ENCODE measurements around the gene PCCA. TPM values are rescaled to one million over a fixed set of nuclear protein-coding genes. Genes with fewer than 3 reads are reported as not detected.

The PCCA gene
- total and polyA plus RNA-seq, 2 donors (not counting 1 experiment from before 2014, with no cell fraction given): 4.8 to 17.4 TPM

- no peak overlapping the region for H3K4me3 Mint-ChIP-seq
- TF ChIP-seq, protein P1, sequence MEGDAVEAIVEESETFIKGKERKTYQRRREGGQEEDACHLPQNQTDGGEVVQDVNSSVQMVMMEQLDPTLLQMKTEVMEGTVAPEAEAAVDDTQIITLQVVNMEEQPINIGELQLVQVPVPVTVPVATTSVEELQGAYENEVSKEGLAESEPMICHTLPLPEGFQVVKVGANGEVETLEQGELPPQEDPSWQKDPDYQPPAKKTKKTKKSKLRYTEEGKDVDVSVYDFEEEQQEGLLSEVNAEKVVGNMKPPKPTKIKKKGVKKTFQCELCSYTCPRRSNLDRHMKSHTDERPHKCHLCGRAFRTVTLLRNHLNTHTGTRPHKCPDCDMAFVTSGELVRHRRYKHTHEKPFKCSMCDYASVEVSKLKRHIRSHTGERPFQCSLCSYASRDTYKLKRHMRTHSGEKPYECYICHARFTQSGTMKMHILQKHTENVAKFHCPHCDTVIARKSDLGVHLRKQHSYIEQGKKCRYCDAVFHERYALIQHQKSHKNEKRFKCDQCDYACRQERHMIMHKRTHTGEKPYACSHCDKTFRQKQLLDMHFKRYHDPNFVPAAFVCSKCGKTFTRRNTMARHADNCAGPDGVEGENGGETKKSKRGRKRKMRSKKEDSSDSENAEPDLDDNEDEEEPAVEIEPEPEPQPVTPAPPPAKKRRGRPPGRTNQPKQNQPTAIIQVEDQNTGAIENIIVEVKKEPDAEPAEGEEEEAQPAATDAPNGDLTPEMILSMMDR (IDR thresholded peaks at IDR 0.05): no peak
- no peak for TF ChIP-seq EZH2 (IDR thresholded peaks at IDR 0.05; ENCODE audit: borderline replicate concordance, insufficient read depth, low read depth, low read length, poor library complexity, severe bottlenecking)
- Histone ChIP-seq H3K79me2 (ENCODE audit: control insufficient read depth, insufficient read depth, low read length) (no peaks in the 10 kb centered on the region), H3K9ac (ENCODE audit: low read length) (no peak overlapping the region), H3K4me2 (replicated peaks; ENCODE audit: low read depth, low read length, poor library complexity, severe bottlenecking) (no peak overlapping the region), H2AFZ (ENCODE audit: insufficient read depth, low read depth, low read length, poor library complexity, severe bottlenecking) (no peak overlapping the region), H4K20me1 (ENCODE audit: control insufficient read depth, insufficient read depth, low read length, poor library complexity, severe bottlenecking) (no peaks in the 10 kb centered on the region), H3K4me1 (ENCODE audit: control insufficient read depth in 2 of 2, insufficient read depth in 2 of 2, low read length in 2 of 2) (no peaks in the 10 kb centered on the region), H3K9me3 (ENCODE audit: control extremely low read depth in 1 of 3, control insufficient read depth in 2 of 3, insufficient read depth in 1 of 3, low read length in 2 of 3) (no peaks in the 10 kb centered on the region), H3K4me3 (ENCODE audit: control extremely low read depth in 1 of 5, extremely low read depth in 1 of 5, insufficient read depth in 1 of 5, low read depth in 2 of 5, low read length in 4 of 5) (no peak overlapping the region), H3K27me3 (replicated peaks in 1 of 4; ENCODE audit: control extremely low read depth in 1 of 4, control insufficient read depth in 3 of 4, insufficient read depth in 4 of 4, low read length in 3 of 4) (no peaks in the 10 kb centered on the region), H3K27ac (ENCODE audit: low read length in 2 of 2) (no peak overlapping the region), H3K36me3 (replicated peaks in 1 of 2; ENCODE audit: control extremely low read depth in 1 of 2, control insufficient read depth in 1 of 2, extremely low read depth in 1 of 2, insufficient read depth in 2 of 2, low read length in 1 of 2) (no peaks in the 10 kb centered on the region)
- whole genome bisulfite sequencing (ENCODE audit: insufficient coverage): no CpG with 5 or more reads among the region's 5 CpGs
- ChIA-PET POLR2A (no interaction called here), CTCF (no interaction called here)
- H3K9me3 Mint-ChIP-seq (ENCODE audit: insufficient read depth): no peaks in the 10 kb centered on the region
- DNase-seq: no peak
- no peak overlapping the region for H3K27ac Mint-ChIP-seq
- intact Hi-C loops (cut with micrococcal nuclease): no loop called here
- H3K27me3 Mint-ChIP-seq: no peaks in the 10 kb centered on the region
- no peaks in the 10 kb centered on the region for H3K4me1 Mint-ChIP-seq
- ATAC-seq (ENCODE audit: low read depth): no peak
Observed at GRCh38 chr13:100476963-100477362, 388.1 kb downstream of the PCCA start.

DNA sequence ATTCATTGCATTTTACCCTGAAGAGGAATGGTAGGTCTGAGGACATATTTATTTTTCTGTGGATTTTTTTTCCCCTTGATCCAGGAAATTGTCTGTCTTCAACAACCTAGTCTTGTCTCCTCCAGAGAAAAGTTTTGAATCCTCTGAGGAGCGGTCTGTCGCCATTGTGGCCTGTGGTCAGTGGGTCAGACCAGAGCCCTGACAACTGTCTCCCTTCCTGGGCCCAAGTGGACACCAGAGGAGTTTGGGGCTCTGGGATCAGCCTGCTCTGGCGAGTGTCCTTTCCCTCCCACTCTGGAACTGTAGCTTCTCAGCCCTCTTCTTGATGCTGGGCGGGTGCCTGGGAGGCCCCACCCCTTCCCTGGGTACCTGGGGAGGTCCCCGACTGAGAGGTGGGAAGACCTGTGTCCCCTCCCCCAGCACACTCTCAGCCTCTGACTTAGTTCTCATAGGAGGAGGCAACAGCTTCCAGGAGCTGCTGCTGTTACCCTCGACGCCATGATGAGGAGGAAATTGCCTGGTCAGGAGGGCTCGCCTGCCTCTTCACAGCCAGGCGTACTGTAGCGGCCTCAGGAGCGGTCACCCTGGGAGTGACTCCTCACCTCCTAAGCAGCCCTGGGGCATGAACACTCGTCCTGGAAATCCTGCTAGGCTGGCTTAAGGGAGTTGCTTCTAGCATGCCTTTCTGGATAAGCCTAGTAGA is 389.4 kb downstream of the PCCA start:
- peaks cover 3% of the 10 kb centered on the region for H3K4me1 Mint-ChIP-seq
- H3K79me2 ChIP-seq (ENCODE audit: control insufficient read depth, insufficient read depth, low read length): no peaks in the 10 kb centered on the region
- H3K4me3 ChIP-seq (ENCODE audit: control extremely low read depth in 1 of 5, extremely low read depth in 1 of 5, insufficient read depth in 1 of 5, low read depth in 2 of 5, low read length in 4 of 5): no peak overlapping the region
- ATAC-seq (ENCODE audit: low read depth): no peak
- no peak overlapping the region for H3K27ac ChIP-seq (ENCODE audit: low read length in 2 of 2)
- H3K4me2 ChIP-seq (replicated peaks; ENCODE audit: low read depth, low read length, poor library complexity, severe bottlenecking): no peak overlapping the region
- H3K9ac ChIP-seq (ENCODE audit: low read length): no peak overlapping the region
- H3K36me3 ChIP-seq (replicated peaks in 1 of 2; ENCODE audit: control extremely low read depth in 1 of 2, control insufficient read depth in 1 of 2, extremely low read depth in 1 of 2, insufficient read depth in 2 of 2, low read length in 1 of 2): no peaks in the 10 kb centered on the region
- 93% methylated on average over 9 of the region's 12 CpGs for WGBS (ENCODE audit: insufficient coverage)
- H3K4me3 Mint-ChIP-seq: no peak overlapping the region
- ChIA-PET POLR2A (no interaction called here), CTCF (interaction anchor here (1.0 kb wide), 1 partner anchor 37 kb away, joined by 3 read pairs; no protein-coding TSS in a partner anchor)
- no peak overlapping the region for H2AFZ ChIP-seq (ENCODE audit: insufficient read depth, low read depth, low read length, poor library complexity, severe bottlenecking)
- no peaks in the 10 kb centered on the region for H4K20me1 ChIP-seq (ENCODE audit: control insufficient read depth, insufficient read depth, low read length, poor library complexity, severe bottlenecking)
- H3K9me3 Mint-ChIP-seq (ENCODE audit: insufficient read depth): no peaks in the 10 kb centered on the region
- no peaks in the 10 kb centered on the region for H3K9me3 ChIP-seq (ENCODE audit: control extremely low read depth in 1 of 3, control insufficient read depth in 2 of 3, insufficient read depth in 1 of 3, low read length in 2 of 3)
- H3K27me3 Mint-ChIP-seq: no peaks in the 10 kb centered on the region
- H3K4me1 ChIP-seq (ENCODE audit: control insufficient read depth in 2 of 2, insufficient read depth in 2 of 2, low read length in 2 of 2): no peaks in the 10 kb centered on the region
- intact Hi-C loops (cut with micrococcal nuclease): no loop called here
- no peak overlapping the region for H3K27ac Mint-ChIP-seq
- no peaks in the 10 kb centered on the region for H3K27me3 ChIP-seq (replicated peaks in 1 of 4; ENCODE audit: control extremely low read depth in 1 of 4, control insufficient read depth in 3 of 4, insufficient read depth in 4 of 4, low read length in 3 of 4)
- no peak for DNase-seq
- no peak for TF ChIP-seq EZH2 (IDR thresholded peaks at IDR 0.05; ENCODE audit: borderline replicate concordance, insufficient read depth, low read depth, low read length, poor library complexity, severe bottlenecking)
- TF ChIP-seq, protein P1 (IDR thresholded peaks at IDR 0.05): no peak
